Measurements from ENCODE around the gene C2CD5. TPM values are rescaled to one million over a fixed set of nuclear protein-coding genes. Genes with fewer than 3 reads are reported as not detected.

The C2CD5 gene
- total RNA-seq, 1 experiment from 2014 or later: 22.9 TPM

GRCh38 chr12:22399464-22400180 lies 144.7 kb downstream of the C2CD5 start (continued):
- TF ChIP-seq ZBTB33 (IDR thresholded peaks at IDR 0.05; ENCODE audit: extremely low read depth, insufficient replicate concordance, low read length) (no peak), SP1 (IDR thresholded peaks at IDR 0.05; ENCODE audit: low read depth) (no peak), EGR1 (IDR thresholded peaks at IDR 0.05; ENCODE audit: low read depth) (no peak), EZH2 (IDR thresholded peaks at IDR 0.05) (no peak)

Other genes with a start within 250 kb of the C2CD5 start
- not detected for gene ST8SIA1, start 209.8 kb downstream of the C2CD5 start, total RNA-seq (2021; ENCODE audit: unreplicated experiment)
- gene ETNK1, start 80.6 kb upstream of the C2CD5 start, total RNA-seq (2021; ENCODE audit: unreplicated experiment): 83.6 TPM